ENCODE measurements around the gene EVX2. TPM values are rescaled to one million over a fixed set of nuclear protein-coding genes. Genes with fewer than 3 reads are reported as not detected.
A peak's percentile ranks its signal among the peaks of the same experiment; 100 is the strongest.

Gene EVX2
- total RNA-seq, 1 donor from 2014 or later = not detected

GRCh38 chr2:176093145-176093897, 9.6 kb upstream of the EVX2 start:
- TF ChIP-seq CTCF (IDR thresholded peaks at IDR 0.05) (peak; percentile 35), EZH2 (IDR thresholded peaks at IDR 0.05) (peak; percentile 98), EZH2phosphoT487 (IDR thresholded peaks at IDR 0.05) (peak; percentile 90)
- H3K36me3 ChIP-seq = no peaks in the 10 kb centered on the region
- H4K20me1 ChIP-seq (ENCODE audit: low read depth) = peaks cover 93% of the 10 kb centered on the region
- H2AFZ ChIP-seq (replicated peaks) = peak overlapping the region; percentile 64
- peak; percentile 71 for DNase-seq (ENCODE audit: low spot score)
- H3K9me3 ChIP-seq (ENCODE audit: low read depth) = no peaks in the 10 kb centered on the region
- H3K4me3 ChIP-seq = peak overlapping the region; percentile 52
- H3K79me2 ChIP-seq (ENCODE audit: low read depth) = no peaks in the 10 kb centered on the region
- peak overlapping the region; percentile 72 for H3K4me3 Mint-ChIP-seq
- no peaks in the 10 kb centered on the region for H3F3A ChIP-seq (ENCODE audit: low read depth)
- H3K36me3 Mint-ChIP-seq = no peaks in the 10 kb centered on the region
- H3K4me1 ChIP-seq = no peaks in the 10 kb centered on the region
- peaks cover 90% of the 10 kb centered on the region for H3K27me3 Mint-ChIP-seq (ENCODE audit: insufficient read depth, low read depth)
- no peak overlapping the region for H3K27ac Mint-ChIP-seq
- H3K27me3 ChIP-seq = peaks cover 100% of the 10 kb centered on the region
- H3K9ac ChIP-seq = no peak overlapping the region
- H3K27ac ChIP-seq = no peak overlapping the region
- H3K4me2 ChIP-seq = peak overlapping the region; percentile 80
- peaks cover 10% of the 10 kb centered on the region for H3K4me1 Mint-ChIP-seq
- H3K9me3 Mint-ChIP-seq = peaks cover 6% of the 10 kb centered on the region

GRCh38 chr2:176092270-176093144, 8.7 kb upstream of the EVX2 start, which contains the start of gene HOXD13:
Gene HOXD13 (plus strand): TSS chr2:176092721. CDS start chr2:176092891, 170 bp downstream.
- Histone ChIP-seq H3K36me3 (no peaks in the 10 kb centered on the region), H3K9ac (no peak within 1 kb of the TSS), H3K27me3 (peaks cover 100% of the 10 kb centered on the region), H3K4me1 (no peaks in the 10 kb centered on the region), H3F3A (ENCODE audit: low read depth) (no peaks in the 10 kb centered on the region), H3K4me3 (peak within 1 kb of the TSS; percentile 52), H3K9me3 (ENCODE audit: low read depth) (no peaks in the 10 kb centered on the region), H3K79me2 (ENCODE audit: low read depth) (no peaks in the 10 kb centered on the region), H3K4me2 (peak within 1 kb of the TSS; percentile 80), H2AFZ (replicated peaks) (peak within 1 kb of the TSS; percentile 64), H4K20me1 (ENCODE audit: low read depth) (peaks cover 88% of the 10 kb centered on the region), H3K27ac (no peak within 1 kb of the TSS)
- peak; percentile 80 for DNase-seq (ENCODE audit: low spot score)
- Mint-ChIP-seq H3K4me3 (peak within 1 kb of the TSS; percentile 80), H3K4me1 (peaks cover 6% of the 10 kb centered on the region), H3K9me3 (peaks cover 6% of the 10 kb centered on the region), H3K27me3 (ENCODE audit: insufficient read depth, low read depth) (peaks cover 90% of the 10 kb centered on the region), H3K36me3 (no peaks in the 10 kb centered on the region), H3K27ac (no peak within 1 kb of the TSS)
- TF ChIP-seq EZH2 (IDR thresholded peaks at IDR 0.05) = peak; percentile 37
- peak; percentile 75 for TF ChIP-seq EZH2phosphoT487 (IDR thresholded peaks at IDR 0.05)
- no peak for TF ChIP-seq CTCF (IDR thresholded peaks at IDR 0.05)

GRCh38 chr2:176091329-176092258, 7.8 kb upstream of the EVX2 start:
- Mint-ChIP-seq H3K36me3 (no peaks in the 10 kb centered on the region), H3K9me3 (peaks cover 6% of the 10 kb centered on the region), H3K27ac (no peak overlapping the region), H3K4me1 (peaks cover 6% of the 10 kb centered on the region), H3K4me3 (peak overlapping the region; percentile 80), H3K27me3 (ENCODE audit: insufficient read depth, low read depth) (peaks cover 90% of the 10 kb centered on the region)
- DNase-seq (ENCODE audit: low spot score) = no peak
- Histone ChIP-seq H3K36me3 (no peaks in the 10 kb centered on the region), H3K9me3 (ENCODE audit: low read depth) (no peaks in the 10 kb centered on the region), H3K4me2 (no peak overlapping the region), H3K4me1 (no peaks in the 10 kb centered on the region), H3K27ac (no peak overlapping the region), H3K79me2 (ENCODE audit: low read depth) (no peaks in the 10 kb centered on the region), H3F3A (ENCODE audit: low read depth) (no peaks in the 10 kb centered on the region), H3K9ac (no peak overlapping the region), H3K4me3 (peak overlapping the region; percentile 52), H4K20me1 (ENCODE audit: low read depth) (peaks cover 88% of the 10 kb centered on the region), H3K27me3 (peaks cover 100% of the 10 kb centered on the region), H2AFZ (replicated peaks) (no peak overlapping the region)
- TF ChIP-seq EZH2phosphoT487 (IDR thresholded peaks at IDR 0.05) (peak; percentile 95), CTCF (IDR thresholded peaks at IDR 0.05) (no peak), EZH2 (IDR thresholded peaks at IDR 0.05) (peak; percentile 96)

Data from neural progenitor cell (in vitro differentiated cells).